Fibroblast of pulmonary artery (primary cell): Measurements from ENCODE around the gene ARCN1.

Experiments used
- DNase-seq: peaks from one replicate; pipeline ENCODE4 v3.0.0-alpha.2; 2010; ENCODE audit warnings: low read depth
- H3K4me3 ChIP-seq: replicated peaks from 2 replicates; pipeline ENCODE4 v1.5.1; 2011; ENCODE audit warnings: low read depth, mild to moderate bottlenecking, control low read depth, low read length, moderate library complexity
- CTCF ChIP-seq: IDR thresholded peaks from 2 replicates; pipeline ENCODE4 v1.5.1; 2011; ENCODE audit warnings: mild to moderate bottlenecking, control low read depth, low read length, inconsistent platforms; ENCODE audit errors: missing control alignments

ARCN1 gene

GRCh38 chr11:118633979-118634378 is 61.8 kb downstream of the ARCN1 start:
- no peak overlapping the region for H3K4me3 ChIP-seq
- no peak for TF ChIP-seq CTCF
- DNase-seq: no peak

DNA sequence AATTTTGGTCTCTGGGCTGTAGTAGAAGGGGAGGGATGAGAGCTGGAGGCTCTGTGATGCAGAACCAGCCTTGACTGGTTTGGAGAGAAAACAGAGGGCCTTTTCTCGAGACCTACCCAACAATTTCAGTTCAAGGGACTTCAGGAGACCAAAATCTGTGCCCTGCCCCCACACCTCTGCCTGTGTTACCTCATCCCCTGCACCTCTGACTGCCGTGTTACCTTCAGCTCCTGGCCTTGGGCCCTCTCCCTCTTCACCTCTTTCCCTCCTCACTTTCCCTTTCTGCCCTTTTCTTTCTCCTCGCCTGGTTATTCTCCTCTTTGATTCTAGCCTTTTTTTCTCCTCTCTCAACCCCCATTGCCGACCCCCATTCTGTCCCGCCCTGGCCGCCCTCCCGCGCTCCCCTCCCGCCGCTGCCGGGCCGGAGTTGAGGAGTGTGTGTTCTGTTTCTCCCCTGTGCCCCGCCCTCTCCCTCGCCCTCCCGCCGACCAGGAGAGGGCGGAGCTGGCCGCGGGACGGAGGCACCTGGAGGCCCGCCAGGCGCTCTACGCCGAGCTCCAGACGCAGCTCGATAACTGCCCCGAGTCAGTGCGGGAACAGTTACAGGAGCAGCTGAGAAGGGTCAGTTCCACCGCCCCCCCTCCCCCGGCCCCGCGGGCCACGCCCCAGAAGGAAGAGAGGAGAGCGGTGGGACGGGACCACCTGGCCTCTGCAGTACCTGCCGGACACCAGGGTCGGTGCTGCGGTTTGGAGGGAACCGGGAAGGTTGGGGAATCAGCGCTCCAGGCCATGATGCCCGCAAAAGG is 62.4 kb downstream of the ARCN1 start:
- no peak overlapping the region for H3K4me3 ChIP-seq
- DNase-seq: peak; percentile 71
- no peak for TF ChIP-seq CTCF

GRCh38 chr11:118635237-118635591 is 63.0 kb downstream of the ARCN1 start:
- DNase-seq: no peak
- H3K4me3 ChIP-seq: no peak overlapping the region

DNA sequence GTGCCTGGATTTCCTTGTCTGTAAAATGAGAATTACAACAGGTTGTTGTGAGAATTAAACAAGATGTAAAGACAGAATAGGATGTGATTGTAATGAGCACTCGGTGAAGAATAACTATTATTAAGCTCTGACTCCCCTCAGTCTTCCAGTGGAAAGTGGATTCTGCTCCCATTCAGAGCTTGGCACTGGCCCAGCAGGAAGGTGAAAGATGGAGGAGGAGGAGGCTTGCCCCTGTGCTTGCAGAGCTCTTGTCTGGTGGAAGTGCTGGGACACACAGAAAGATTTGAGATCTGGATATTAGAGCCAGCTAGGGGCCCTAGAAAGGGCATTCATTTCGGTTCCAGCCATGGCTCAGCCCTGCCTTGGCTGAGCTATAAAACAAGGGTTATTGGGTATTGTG is 63.4 kb downstream of the ARCN1 start:
- TF ChIP-seq CTCF: no peak
- H3K4me3 ChIP-seq: no peak overlapping the region
- no peak for DNase-seq

More at GRCh38 chr11:118635237-118635591, 63.0 kb downstream of the ARCN1 start:
- TF ChIP-seq CTCF: no peak

DNA sequence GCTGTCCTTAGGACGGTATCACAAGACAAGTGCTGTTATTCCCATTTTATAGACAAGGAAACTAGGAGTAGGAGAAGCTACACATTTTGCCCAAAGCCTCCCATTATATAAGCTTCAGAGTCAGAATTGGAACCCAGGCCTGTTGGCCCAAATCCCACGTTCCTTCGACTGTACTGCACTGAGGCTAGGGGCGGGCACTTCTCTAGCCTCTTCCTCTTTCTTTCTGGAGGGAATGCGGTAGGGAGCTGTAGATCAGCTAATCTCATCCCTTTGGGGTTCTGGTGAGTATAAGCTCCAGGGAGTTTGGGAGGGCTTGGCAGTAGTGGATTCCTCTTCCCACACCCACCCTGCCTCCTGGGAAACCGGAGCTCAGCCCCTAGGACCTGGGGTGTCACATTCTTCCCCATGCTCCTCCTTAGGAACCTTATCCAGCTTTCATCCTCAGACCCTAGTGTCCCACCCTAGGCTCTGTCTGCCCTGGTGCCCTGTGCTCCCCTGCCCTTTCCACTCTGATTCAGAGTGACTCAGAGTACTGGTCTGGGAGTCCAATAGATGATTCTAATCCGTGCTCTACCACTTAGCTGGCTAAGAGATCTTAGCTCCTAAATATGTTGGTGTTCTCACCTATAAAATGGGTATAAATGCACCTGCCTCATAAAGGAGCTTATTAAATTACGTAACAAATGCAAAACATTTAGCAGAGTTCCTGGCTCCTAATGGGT is 64.5 kb downstream of the ARCN1 start:
- no peak overlapping the region for H3K4me3 ChIP-seq
- DNase-seq: no peak
- no peak for TF ChIP-seq CTCF

- no peak for DNase-seq
- TF ChIP-seq CTCF: no peak
- no peak overlapping the region for H3K4me3 ChIP-seq
These were observed 66.5 kb downstream of the ARCN1 start for GRCh38 chr11:118638726-118639125.

DNA sequence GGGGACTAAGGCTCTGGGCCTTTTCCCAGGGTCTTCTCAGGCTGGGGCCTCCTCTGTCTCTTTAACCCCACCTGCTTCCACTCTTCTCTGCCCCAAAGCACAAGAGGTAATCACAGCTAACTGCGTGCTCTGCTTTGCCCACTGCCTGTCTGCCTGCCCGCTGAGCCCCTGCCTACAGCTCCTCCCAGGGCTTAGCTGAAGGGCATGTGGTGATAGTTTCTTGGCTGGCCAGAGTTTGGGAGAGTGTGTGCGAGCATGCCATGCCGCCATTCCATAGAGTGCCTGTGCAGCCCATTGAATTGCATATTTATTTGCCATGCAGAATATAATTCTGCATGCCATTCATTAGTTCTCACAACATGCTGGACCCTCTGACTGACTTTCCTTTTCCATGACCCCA is 67.7 kb downstream of the ARCN1 start:
- TF ChIP-seq CTCF: no peak
- H3K4me3 ChIP-seq: no peak overlapping the region
- no peak for DNase-seq
